ENCODE results near the gene URM1.
"Not testable (repeated sequence)": the region's sequence is repeated elsewhere in the genome, so short reads cannot be mapped to it uniquely, and the experiment has no call there.

URM1 gene

GRCh38 chr9:128409978-128410377, 38.8 kb downstream of the URM1 start:
- TF ChIP-seq ZFX (IDR thresholded peaks at IDR 0.05; ENCODE audit: borderline replicate concordance) = no peak
- peak; percentile 36 for TF ChIP-seq CTCF (IDR thresholded peaks at IDR 0.05)
- no peak overlapping the region for H3K27ac ChIP-seq

GRCh38 chr9:128411364-128412119, 40.4 kb downstream of the URM1 start:
- H3K27ac ChIP-seq = no peak overlapping the region
- TF ChIP-seq CTCF (IDR thresholded peaks at IDR 0.05) (no peak), ZFX (IDR thresholded peaks at IDR 0.05; ENCODE audit: borderline replicate concordance) (no peak)

GRCh38 chr9:128412120-128412790, 41.1 kb downstream of the URM1 start:
- peak; percentile 72 for TF ChIP-seq CTCF (IDR thresholded peaks at IDR 0.05)
- no peak for TF ChIP-seq ZFX (IDR thresholded peaks at IDR 0.05; ENCODE audit: borderline replicate concordance)
- H3K27ac ChIP-seq = no peak overlapping the region

- not testable (repeated sequence) for H3K27ac ChIP-seq
Observed at GRCh38 chr9:128413728-128414127, 42.6 kb downstream of the URM1 start.

GRCh38 chr9:128414461-128414860, 43.3 kb downstream of the URM1 start:
- no peak for TF ChIP-seq ZFX (IDR thresholded peaks at IDR 0.05; ENCODE audit: borderline replicate concordance)
- TF ChIP-seq CTCF (IDR thresholded peaks at IDR 0.05) = no peak
- H3K27ac ChIP-seq = no peak overlapping the region

- TF ChIP-seq CTCF (IDR thresholded peaks at IDR 0.05) (no peak), ZFX (IDR thresholded peaks at IDR 0.05; ENCODE audit: borderline replicate concordance) (no peak)
Observed at GRCh38 chr9:128415281-128415680, 44.1 kb downstream of the URM1 start.

GRCh38 chr9:128416014-128416413, 44.8 kb downstream of the URM1 start:
- peak overlapping the region; percentile 70 for H3K27ac ChIP-seq
- TF ChIP-seq CTCF (IDR thresholded peaks at IDR 0.05) (no peak), ZFX (IDR thresholded peaks at IDR 0.05; ENCODE audit: borderline replicate concordance) (no peak)

More at GRCh38 chr9:128415281-128415680, 44.1 kb downstream of the URM1 start:
- H3K27ac ChIP-seq = peak overlapping the region; percentile 70

All from 22Rv1 (cell line).